NCI-H2029 treated with DMSO at 0.1 percent for 48 hours (cell line): ENCODE results near the gene CHTOP.
"Not testable (repeated sequence)": the region's sequence is repeated elsewhere in the genome, so short reads cannot be mapped to it uniquely, and the experiment has no call there.

ENCODE experiments used
- DNase-seq: peaks from one replicate; lab custom pipeline; 2025; lab: John Stamatoyannopoulos, UW

CHTOP gene

GRCh38 chr1:153631047-153632022, 2.5 kb upstream of the CHTOP start:
- no peak for DNase-seq

- DNase-seq, result peak; percentile 47
Measured at GRCh38 chr1:153633161-153633753, 609 bp upstream of the CHTOP start.

GRCh38 chr1:153635872-153636271, 2.0 kb downstream of the CHTOP start:
- no peak for DNase-seq

DNA sequence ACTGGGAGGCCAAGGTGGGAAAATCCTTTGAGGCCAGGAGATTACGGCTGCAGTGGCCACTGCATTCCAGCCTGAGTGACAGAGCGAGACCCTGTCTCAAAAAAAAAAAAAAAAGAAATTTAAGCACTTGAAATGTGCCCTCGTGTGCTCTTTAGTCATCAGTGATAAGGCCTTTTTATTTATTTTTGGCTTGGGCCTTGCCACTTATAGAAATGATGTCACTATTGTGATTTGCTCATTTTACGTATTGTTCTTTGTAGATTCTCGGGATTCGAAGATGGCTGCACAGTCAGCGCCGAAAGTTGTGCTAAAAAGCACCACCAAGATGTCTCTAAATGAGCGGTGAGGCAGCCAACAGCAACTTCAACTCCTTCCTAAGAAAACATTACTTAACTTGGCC, 2.4 kb downstream of the CHTOP start:
- DNase-seq, result no peak

- no peak for DNase-seq
Measured at GRCh38 chr1:153638261-153638660, 4.4 kb downstream of the CHTOP start.

GRCh38 chr1:153639280-153639679, 5.4 kb downstream of the CHTOP start:
- no peak for DNase-seq

DNA sequence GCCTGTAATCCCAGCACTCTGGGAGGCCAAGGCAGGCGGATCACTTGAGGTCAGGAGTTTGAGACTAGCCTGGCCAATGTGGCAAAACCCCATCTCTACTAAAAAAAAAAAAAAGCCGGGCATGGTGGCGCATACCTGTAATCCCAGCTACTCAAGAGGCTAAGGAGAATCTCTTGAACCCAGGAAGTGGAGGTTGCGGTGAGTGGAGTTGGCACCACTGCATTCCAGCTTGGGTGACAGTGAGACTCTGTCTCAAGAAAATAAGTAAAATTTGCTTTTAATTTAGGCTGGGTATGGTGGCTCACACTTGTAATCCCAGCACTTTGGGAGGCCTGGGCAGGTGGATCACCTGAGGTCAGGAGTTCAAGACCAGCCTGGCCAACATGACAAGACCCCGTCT, 6.3 kb downstream of the CHTOP start:
- DNase-seq, result not testable (repeated sequence)

GRCh38 chr1:153640861-153641260, 7.0 kb downstream of the CHTOP start:
- DNase-seq, result no peak

DNA sequence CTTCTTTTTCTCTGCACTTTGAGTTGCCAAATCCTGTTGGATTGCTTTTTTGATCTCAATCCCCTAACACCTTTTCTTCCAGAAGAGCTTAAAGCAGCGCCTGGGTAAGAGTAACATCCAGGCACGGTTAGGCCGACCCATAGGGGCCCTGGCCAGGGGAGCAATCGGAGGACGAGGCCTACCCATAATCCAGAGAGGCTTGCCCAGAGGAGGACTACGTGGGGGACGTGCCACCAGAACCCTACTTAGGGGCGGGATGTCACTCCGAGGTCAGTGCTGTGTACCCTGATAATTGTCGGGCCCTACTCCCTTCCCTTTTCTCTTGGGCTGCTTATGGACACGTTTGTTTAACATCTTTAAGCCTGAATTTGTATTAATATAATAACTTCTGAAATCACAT, 8.3 kb downstream of the CHTOP start:
- no peak for DNase-seq

GRCh38 chr1:153643100-153643499, 9.2 kb downstream of the CHTOP start:
- DNase-seq, result no peak

DNA sequence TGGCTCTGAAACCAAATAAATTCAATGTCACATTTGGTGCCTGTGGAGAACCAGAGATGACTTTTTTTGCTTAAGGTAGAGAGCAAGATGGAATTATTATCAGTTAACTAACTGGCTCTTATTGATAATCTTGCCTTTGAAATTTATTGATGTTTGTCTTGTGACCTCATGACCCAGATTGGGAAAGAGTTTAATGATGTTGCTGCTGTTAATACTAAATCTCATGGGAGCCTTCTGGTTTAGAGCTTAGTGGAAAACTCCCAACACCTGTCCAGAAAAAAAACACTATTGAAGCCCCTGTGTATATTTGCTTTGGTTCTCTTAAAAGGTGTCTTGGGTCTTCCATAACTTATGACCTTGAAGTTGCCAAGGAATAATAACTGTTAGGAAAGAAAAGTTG, 9.9 kb downstream of the CHTOP start:
- no peak for DNase-seq

DNA sequence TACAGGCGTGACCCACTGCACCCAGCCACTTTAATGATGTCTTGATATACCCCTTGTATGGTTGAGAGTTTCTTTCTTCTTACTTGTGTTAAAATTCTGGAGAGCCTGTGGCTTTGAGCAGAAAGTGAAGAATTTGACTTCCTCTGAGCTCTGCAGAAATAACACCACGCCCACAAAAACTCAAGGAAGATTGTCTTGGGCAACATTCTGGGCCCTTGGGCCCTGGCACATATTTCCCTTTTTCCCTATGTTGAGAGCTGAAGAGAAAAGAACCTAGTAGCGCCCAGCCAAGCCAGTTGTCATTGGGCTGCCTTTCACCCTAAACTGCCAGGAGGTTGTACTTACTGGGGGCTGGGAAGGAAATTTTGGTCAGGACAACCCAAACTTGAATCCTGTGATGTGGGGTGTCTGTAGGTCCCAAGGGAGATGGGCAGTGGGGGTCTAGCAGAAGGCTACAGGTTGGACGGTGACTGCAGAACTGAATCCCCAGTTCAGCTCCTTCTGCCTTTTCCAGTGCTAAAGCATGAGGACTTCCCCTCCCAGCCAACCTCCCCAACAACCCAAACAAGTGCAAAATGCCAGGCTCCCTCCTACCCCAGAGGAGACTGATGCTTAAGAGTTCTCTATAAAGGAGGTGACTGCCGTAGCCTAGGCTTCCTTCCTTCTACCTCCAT, 12.9 kb downstream of the CHTOP start:
- no peak for DNase-seq

DNA sequence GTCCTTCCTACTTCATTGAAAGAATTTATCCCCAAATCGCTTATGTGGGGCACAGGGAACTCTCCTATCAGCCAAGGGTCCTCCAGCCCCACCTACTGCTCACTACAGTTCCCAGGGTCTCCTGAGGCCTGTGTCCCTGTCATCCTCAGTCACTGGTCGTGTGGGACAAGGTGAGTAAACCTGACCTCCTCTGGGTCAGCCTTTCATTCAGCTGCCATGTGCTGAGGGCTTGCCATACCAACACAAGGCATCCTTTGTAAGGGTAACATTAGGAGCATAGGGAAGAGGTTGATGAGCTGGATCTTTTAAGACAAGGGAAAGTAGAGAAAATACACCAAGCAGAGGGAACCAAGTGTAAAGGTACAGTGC, 13.5 kb downstream of the CHTOP start:
- no peak for DNase-seq

- no peak for DNase-seq
Measured at GRCh38 chr1:153648000-153648643, 14.3 kb downstream of the CHTOP start.

GRCh38 chr1:153649137-153649862, 15.4 kb downstream of the CHTOP start:
- peak; percentile 47 for DNase-seq

DNA sequence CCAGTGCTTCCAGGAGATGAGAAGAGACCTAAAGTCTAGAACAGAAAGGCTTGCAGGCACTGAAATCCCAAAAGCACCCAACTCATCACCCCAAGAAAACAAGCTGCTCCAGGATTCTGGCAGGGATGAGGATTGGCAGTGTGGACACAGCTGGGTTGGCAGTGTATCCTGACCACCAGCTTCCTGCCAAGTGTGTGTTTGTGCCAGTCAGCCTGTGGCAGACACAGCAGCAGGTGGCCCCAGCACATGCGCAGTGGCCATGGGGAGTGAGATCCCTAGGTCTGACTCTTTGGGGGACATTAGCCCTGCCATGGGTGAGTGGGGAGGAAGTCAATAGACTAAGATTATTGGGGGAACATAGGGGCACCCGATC, 16.0 kb downstream of the CHTOP start:
- DNase-seq, result peak; percentile 84

DNA sequence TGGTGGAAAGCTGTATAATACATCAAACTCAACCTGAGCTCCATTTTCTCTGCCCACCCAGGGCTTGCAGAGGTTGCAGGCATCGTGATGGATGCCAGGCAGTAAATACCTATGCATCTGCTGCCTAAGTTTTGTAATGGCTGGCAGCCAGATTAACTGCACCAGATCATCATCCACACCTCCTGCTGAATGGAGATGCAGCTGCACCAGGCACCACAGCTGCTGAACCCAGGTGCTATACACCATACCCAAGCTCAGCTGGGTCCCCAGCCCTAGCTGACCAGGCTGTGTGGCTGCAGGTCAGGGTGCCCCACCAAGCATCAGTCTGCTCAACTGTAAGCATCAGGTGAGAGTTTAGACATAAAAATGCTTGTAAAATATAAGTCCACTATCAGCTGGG, 17.9 kb downstream of the CHTOP start:
- DNase-seq, result no peak

DNA sequence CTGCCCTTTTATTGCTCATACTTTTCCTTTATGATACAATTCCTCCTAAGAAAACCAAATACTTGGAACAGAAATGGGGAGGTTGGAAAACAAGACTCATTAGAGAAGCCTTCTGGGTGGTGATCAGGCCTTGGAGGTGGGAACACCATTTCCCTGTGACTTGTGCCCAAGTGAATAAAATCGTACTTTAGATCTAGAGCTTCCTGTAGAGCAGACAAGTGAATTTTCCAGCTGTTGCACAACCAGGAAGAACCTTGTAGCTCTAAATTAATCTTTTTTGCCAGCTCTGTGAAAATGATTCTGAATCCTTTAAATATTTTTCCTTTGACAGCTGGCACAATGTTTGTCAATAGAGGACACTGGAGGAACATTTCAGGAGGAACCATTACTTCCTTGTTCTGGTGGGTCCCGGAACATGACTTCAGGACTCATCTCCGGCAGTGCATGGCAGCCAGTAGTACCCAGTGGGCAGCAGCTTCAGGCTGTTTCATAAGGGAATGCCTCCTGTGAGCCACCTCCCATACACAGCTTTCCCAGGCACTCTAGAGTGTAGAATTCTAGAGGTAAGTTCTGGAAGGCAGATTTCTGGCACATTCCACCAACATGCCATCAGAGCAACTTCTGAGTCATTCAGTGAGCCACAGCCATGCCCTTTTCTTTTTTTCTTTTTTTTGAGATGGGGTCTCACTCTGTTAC, 19.1 kb downstream of the CHTOP start:
- no peak for DNase-seq

DNA sequence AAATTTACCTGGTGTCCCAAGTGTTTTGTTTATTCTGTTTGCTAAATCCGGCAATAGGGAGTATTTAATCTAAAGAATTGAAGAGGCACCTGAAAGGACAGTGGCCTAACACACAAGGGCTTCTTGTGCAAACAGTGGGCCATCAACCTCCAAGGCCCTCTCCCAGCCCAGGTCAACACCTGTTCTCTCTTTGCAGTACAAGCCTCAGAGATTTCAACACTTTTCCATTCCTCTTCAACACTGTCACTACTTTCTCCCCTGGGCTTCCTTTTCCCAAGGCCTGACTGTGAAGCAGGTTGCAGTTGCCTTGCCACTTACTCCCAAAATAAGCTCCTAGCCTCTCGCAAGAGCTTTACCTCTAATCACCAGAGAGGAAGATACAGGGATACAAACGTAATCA, 21.5 kb downstream of the CHTOP start:
- DNase-seq, result peak; percentile 34

DNA sequence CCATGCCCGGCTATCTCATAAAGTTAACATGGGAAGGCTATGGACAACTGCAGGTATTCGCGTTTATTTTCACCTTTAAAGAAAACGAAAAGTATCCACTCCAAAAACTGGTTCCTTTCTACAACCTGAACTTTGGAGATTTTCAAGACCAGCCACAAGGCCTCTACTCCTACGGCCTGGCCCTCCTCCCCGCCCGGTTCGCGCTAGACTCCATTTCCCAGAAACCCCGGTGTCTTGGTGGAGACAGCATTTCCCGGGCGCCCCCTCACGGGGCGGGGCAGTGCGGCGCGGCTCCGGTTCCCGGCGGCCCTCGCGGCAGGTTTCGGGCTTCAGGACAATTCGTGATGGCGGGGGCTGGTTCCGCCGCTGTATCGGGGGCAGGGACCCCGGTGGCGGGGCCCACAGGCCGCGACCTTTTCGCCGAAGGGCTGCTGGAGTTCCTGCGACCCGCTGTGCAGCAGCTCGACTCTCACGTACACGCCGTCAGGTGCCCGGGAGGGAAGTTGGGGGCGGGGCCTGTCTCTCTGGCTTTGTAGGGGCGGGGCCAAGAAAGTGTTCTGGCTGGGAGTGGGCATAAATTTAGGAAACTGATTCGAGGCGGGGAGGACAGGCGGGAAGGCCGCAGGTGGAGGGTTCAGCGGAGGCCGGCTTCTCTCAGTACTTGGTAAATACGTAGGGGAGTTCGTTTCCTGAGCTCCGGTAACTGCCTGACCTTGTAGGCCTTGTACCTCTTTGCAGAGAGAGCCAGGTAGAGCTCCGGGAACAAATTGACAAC, 24.7 kb downstream of the CHTOP start, which contains the start of gene SNAPIN:
Gene SNAPIN (plus strand): TSS at position 304 of the 775 bp plus-strand sequence. CDS start 41 bp downstream, at position 345.
- peak; percentile 72 for DNase-seq
